H1 (cell line): Measurements from ENCODE around the gene TRAF4. TPM values are rescaled to one million over a fixed set of nuclear protein-coding genes. Genes with fewer than 3 reads are reported as not detected.

Experiments
- BRCA1 ChIP-seq: IDR thresholded peaks from 2 replicates; pipeline ENCODE4 v1.6.1; 2012; ENCODE audit warnings: low read depth, low read length, improper control_type of control experiment
- CEBPB ChIP-seq: IDR thresholded peaks from 2 replicates; pipeline ENCODE4 v1.6.1; 2012; ENCODE audit warnings: low read depth, low read length
- CHD2 ChIP-seq: IDR thresholded peaks from 2 replicates; pipeline ENCODE4 v1.6.1; 2012; ENCODE audit warnings: low read length, improper control_type of control experiment
- EGR1 ChIP-seq: IDR thresholded peaks from 2 replicates; pipeline ENCODE4 v1.6.1; 2011; ENCODE audit warnings: low read depth, low read length, borderline replicate concordance
- EZH2 ChIP-seq: fragments of 200-600 bp; sonication (generic); IDR thresholded peaks from 2 replicates; pipeline ENCODE4 v1.7.1; 2012; ENCODE audit warnings: low read depth, mild to moderate bottlenecking, moderate library complexity, low read length, inconsistent platforms; ENCODE audit not compliant: severe bottlenecking
- FOSL1 ChIP-seq: IDR thresholded peaks from 2 replicates; pipeline ENCODE4 v1.6.1; 2011; ENCODE audit warnings: mild to moderate bottlenecking, low read depth, low read length, moderate library complexity; ENCODE audit not compliant: insufficient read depth
- GABPA ChIP-seq: IDR thresholded peaks from 2 replicates; pipeline ENCODE4 v1.6.1; 2011; ENCODE audit warnings: mild to moderate bottlenecking, low read length, moderate library complexity, borderline replicate concordance; ENCODE audit not compliant: insufficient read depth
- HDAC6 ChIP-seq: IDR thresholded peaks from one replicate; pipeline ENCODE4 v1.7.1; 2012; ENCODE audit warnings: low read depth, mild to moderate bottlenecking, inconsistent platforms, low read length, moderate library complexity
- KDM1A ChIP-seq: fragments of 200-600, 300-600 bp; sonication (generic); IDR thresholded peaks from 2 replicates; pipeline ENCODE4 v1.7.1; 2016; ENCODE audit warnings: mild to moderate bottlenecking, low read length, borderline replicate concordance
- KDM5A ChIP-seq: fragments of 200-600 bp; IDR thresholded peaks from 2 replicates; pipeline ENCODE4 v1.7.1; 2012; ENCODE audit warnings: mild to moderate bottlenecking, low read length, inconsistent platforms, mixed read lengths
- MAFK ChIP-seq: IDR thresholded peaks from 2 replicates; pipeline ENCODE4 v1.6.1; 2012; ENCODE audit warnings: low read depth, mild to moderate bottlenecking, improper control_type of control experiment, low read length
- MAX ChIP-seq: IDR thresholded peaks from 2 replicates; pipeline ENCODE4 v1.6.1; 2012; ENCODE audit warnings: inconsistent platforms
- RAD21 ChIP-seq, 2 experiments: IDR thresholded peaks in 1 of 2; conservative IDR thresholded peaks in 1 of 2; 2 replicates each; pipeline ENCODE4 v1.6.1; 2011; ENCODE audit warnings: low read depth in 2 of 2, low read length in 2 of 2, improper control_type of control experiment in 1 of 2, inconsistent platforms in 1 of 2, mild to moderate bottlenecking in 1 of 2, moderate library complexity in 1 of 2
- RNF2 ChIP-seq: fragments of 200-900, 300-1000 bp; sonication (generic); IDR thresholded peaks from 2 replicates; pipeline ENCODE4 v1.7.1; 2016; ENCODE audit warnings: borderline replicate concordance, low read depth, mild to moderate bottlenecking, antibody characterized with exemption, low read length; ENCODE audit not compliant: poor library complexity, severe bottlenecking; ENCODE audit errors: missing control alignments
- SAP30 ChIP-seq: fragments of 300-600 bp; sonication (generic); IDR thresholded peaks from 2 replicates; pipeline ENCODE4 v1.7.1; 2012; ENCODE audit warnings: low read length, moderate library complexity, mild to moderate bottlenecking, inconsistent platforms; ENCODE audit not compliant: insufficient read depth, insufficient replicate concordance
- SIX5 ChIP-seq: IDR thresholded peaks from 2 replicates; pipeline ENCODE4 v1.6.1; 2011; ENCODE audit warnings: mild to moderate bottlenecking, low read depth, low read length
- SP1 ChIP-seq: IDR thresholded peaks from 2 replicates; pipeline ENCODE4 v1.6.1; 2011; ENCODE audit warnings: low read depth, low read length
- SUZ12 ChIP-seq: fragments of 200-600 bp; sonication (generic); IDR thresholded peaks from 2 replicates; pipeline ENCODE4 v1.6.1; 2012; ENCODE audit warnings: mild to moderate bottlenecking, inconsistent platforms, low read length, moderate library complexity, mixed read lengths
- YY1 ChIP-seq: IDR thresholded peaks from 2 replicates; pipeline ENCODE4 v1.6.1; 2011; ENCODE audit warnings: low read depth, mild to moderate bottlenecking, low read length
- polyA plus RNA-seq, 7 experiments: library from polyadenylated mRNA; depleted of rRNA in 3 of 7; stranded (reverse) in 5 of 7; unstranded in 2 of 7; fragments of >200 nt in 5 of 7; fragments of 200-250 nt in 2 of 7; gene quantifications; 1 replicate in 5 of 7; 2 replicates in 1 of 7; 4 replicates in 1 of 7; pipeline versions ENCODE4 v1.2.1 to v1.2.3, GENCODE V29; 2011 to 2013; ENCODE audit warnings: missing spikeins in 2 of 7, mixed read lengths in 2 of 7
- total RNA-seq: library from RNA; stranded (reverse); fragmentation: NEBNext Ultra II Directional; extraction: Animal tissue kit (Norgen Biotek cat#: 25700); gene quantifications from 2 replicates; pipeline ENCODE4 v1.2.1, GENCODE V29; 2021
- TF ChIP-seq, protein P1 (sequence below): IDR thresholded peaks from 2 replicates; pipeline ENCODE4 v1.6.1; 2012; ENCODE audit warnings: low read length, inconsistent platforms

TRAF4 gene
- total and polyA plus RNA-seq, 2 of the 8 experiments (the other 6 are each of a cell fraction or from before 2014, with no cell fraction given), result 167 to 170 TPM

GRCh38 chr17:28726627-28727491 lies 17.0 kb upstream of the TRAF4 start (continued):
- TF ChIP-seq CHD2 (peak; percentile 39; the same call in 1 of the 2 replicates), SIX5 (no peak), RAD21 (IDR thresholded peaks at IDR 0.05 in 1 of 2, conservative IDR thresholded peaks at IDR 0.05 in 1 of 2; ENCODE audit: low read depth in 2 of 2, low read length in 2 of 2) (peak; percentile 98 to 99), EGR1 (peak; percentile 70; the same call in 1 of the 2 replicates), KDM5A (peak; percentile 82), SP1 (0 out of 2 replicates have a peak, but pooled peaks have one; percentile 57), SAP30 (no peak), EZH2 (no peak), KDM1A (no peak), MAX (peak; percentile 46; the same call in 1 of the 2 replicates), CEBPB (peak; percentile 31; the same call in 1 of the 2 replicates), MAFK (no peak), GABPA (no peak), SUZ12 (0 out of 2 replicates have a peak, but pooled peaks have one; percentile 22), FOSL1 (no peak), RNF2 (no peak), HDAC6 (no peak), YY1 (peak; percentile 65; the same call in 1 of the 2 replicates), BRCA1 (no peak; the same call in 1 of the 2 replicates)
- TF ChIP-seq, protein P1, sequence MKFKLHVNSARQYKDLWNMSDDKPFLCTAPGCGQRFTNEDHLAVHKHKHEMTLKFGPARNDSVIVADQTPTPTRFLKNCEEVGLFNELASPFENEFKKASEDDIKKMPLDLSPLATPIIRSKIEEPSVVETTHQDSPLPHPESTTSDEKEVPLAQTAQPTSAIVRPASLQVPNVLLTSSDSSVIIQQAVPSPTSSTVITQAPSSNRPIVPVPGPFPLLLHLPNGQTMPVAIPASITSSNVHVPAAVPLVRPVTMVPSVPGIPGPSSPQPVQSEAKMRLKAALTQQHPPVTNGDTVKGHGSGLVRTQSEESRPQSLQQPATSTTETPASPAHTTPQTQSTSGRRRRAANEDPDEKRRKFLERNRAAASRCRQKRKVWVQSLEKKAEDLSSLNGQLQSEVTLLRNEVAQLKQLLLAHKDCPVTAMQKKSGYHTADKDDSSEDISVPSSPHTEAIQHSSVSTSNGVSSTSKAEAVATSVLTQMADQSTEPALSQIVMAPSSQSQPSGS, result no peak
